ENCODE measurements around the gene IGFBPL1. TPM values are rescaled to one million over a fixed set of nuclear protein-coding genes. Genes with fewer than 3 reads are reported as not detected.

IGFBPL1 gene
- total and polyA plus RNA-seq, 4 donors: 0.08 TPM; not detected in 3

GRCh38 chr9:38436708-38437107 is 12.5 kb upstream of the IGFBPL1 start:
- no peak overlapping the region for H3K9ac ChIP-seq (ENCODE audit: low read depth in 1 of 2, low read length in 2 of 2)
- TF ChIP-seq JUND (IDR thresholded peaks at IDR 0.05) (no peak), YY1 (IDR thresholded peaks at IDR 0.05) (no peak), FOXA2 (IDR thresholded peaks at IDR 0.05) (no peak), ZBTB33 (IDR thresholded peaks at IDR 0.05) (no peak), NR2F2 (IDR thresholded peaks at IDR 0.05) (no peak), ATF3 (IDR thresholded peaks at IDR 0.05) (no peak), REST (IDR thresholded peaks at IDR 0.05) (no peak), GABPA (IDR thresholded peaks at IDR 0.05 in 1 of 2, conservative IDR thresholded peaks at IDR 0.05 in 1 of 2) (no peak), EGR1 (IDR thresholded peaks at IDR 0.05; ENCODE audit: low read depth in 2 of 2) (no peak), FOXA1 (IDR thresholded peaks at IDR 0.05) (no peak), HNF4A (conservative IDR thresholded peaks at IDR 0.05) (no peak), SP1 (IDR thresholded peaks at IDR 0.05) (no peak), RAD21 (IDR thresholded peaks at IDR 0.05) (no peak), HNF4G (IDR thresholded peaks at IDR 0.05) (no peak), RXRA (IDR thresholded peaks at IDR 0.05) (no peak), TAF1 (conservative IDR thresholded peaks at IDR 0.05) (no peak)
- TF ChIP-seq, protein P1, sequence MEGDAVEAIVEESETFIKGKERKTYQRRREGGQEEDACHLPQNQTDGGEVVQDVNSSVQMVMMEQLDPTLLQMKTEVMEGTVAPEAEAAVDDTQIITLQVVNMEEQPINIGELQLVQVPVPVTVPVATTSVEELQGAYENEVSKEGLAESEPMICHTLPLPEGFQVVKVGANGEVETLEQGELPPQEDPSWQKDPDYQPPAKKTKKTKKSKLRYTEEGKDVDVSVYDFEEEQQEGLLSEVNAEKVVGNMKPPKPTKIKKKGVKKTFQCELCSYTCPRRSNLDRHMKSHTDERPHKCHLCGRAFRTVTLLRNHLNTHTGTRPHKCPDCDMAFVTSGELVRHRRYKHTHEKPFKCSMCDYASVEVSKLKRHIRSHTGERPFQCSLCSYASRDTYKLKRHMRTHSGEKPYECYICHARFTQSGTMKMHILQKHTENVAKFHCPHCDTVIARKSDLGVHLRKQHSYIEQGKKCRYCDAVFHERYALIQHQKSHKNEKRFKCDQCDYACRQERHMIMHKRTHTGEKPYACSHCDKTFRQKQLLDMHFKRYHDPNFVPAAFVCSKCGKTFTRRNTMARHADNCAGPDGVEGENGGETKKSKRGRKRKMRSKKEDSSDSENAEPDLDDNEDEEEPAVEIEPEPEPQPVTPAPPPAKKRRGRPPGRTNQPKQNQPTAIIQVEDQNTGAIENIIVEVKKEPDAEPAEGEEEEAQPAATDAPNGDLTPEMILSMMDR (IDR thresholded peaks at IDR 0.05; ENCODE audit: low read depth, low read length, missing input control): no peak
- TF ChIP-seq, protein P2, sequence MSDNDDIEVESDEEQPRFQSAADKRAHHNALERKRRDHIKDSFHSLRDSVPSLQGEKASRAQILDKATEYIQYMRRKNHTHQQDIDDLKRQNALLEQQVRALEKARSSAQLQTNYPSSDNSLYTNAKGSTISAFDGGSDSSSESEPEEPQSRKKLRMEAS (IDR thresholded peaks at IDR 0.05): no peak
- H3K27me3 ChIP-seq (ENCODE audit: control insufficient read depth in 4 of 4, insufficient read depth in 4 of 4, low read length in 3 of 4): no peaks in the 10 kb centered on the region
- no peaks in the 10 kb centered on the region for H3K9me3 ChIP-seq (ENCODE audit: control insufficient read depth in 4 of 4, low read length in 3 of 4)
- H3K4me3 ChIP-seq (ENCODE audit: low read depth in 1 of 3, low read length in 3 of 3): no peak overlapping the region
- no peak for DNase-seq (ENCODE audit: low spot score)
- peaks cover 0 to 13% (median 7%) of the 10 kb centered on the region in 4 donors for H3K4me1 ChIP-seq (ENCODE audit: control insufficient read depth in 4 of 4, insufficient read depth in 4 of 4, low read length in 3 of 4)
- H3K36me3 ChIP-seq (ENCODE audit: control insufficient read depth in 4 of 4, insufficient read depth in 3 of 4, low read depth in 1 of 4, low read length in 3 of 4): no peaks in the 10 kb centered on the region
- peak overlapping the region in 1 of 2 donors; percentile 84 for H3K27ac ChIP-seq (ENCODE audit: low read depth in 1 of 2, low read length in 2 of 2)
- WGBS: 97% methylated on average over 2 of the region's 2 CpGs

Measured in liver (tissue), 9 donors.